Measurements from ENCODE around the gene MX2. TPM values are rescaled to one million over a fixed set of nuclear protein-coding genes. Genes with fewer than 3 reads are reported as not detected.

MX2 gene
- total and polyA plus RNA-seq, 10 of the 15 experiments (the other 5 are each of a cell fraction or from before 2014, with no cell fraction given), result 10.5 to 167 (median 46.1) TPM

DNA sequence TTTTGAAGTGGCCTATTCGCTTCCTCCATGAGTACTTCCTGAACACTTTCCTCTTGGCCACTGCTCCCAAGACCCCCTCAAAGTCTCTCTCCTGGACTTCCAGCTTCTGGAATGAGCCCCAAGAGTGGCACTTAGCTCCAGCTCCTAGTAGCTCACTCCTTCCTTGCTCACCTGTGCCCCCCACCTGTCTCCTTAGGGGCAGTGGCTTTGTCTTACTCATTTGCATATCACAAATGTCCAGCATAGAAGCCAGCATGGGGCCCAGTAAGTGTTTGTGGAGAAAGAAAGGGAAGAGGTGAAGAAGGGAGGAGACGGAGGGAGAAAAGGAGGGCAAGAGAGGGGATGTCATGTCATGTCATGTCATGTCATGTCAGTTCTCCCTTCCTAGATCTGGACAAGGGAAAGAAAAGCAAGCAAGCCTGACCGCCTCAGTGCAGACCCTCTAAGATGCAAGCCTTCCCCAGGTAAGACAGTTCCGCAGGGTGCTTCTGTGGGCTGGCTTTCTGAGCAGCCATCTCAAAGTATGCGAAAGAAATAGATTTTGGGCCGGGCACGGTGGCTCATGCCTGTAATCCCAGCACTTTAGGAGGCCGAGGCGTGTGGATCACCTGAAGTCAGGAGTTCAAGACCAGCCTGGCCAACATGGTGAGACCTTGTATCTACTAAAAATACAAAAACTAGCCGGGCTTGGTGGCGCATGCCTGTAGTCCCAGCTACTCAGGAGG lies 57.3 kb downstream of the MX2 start:
- no peaks in the 10 kb centered on the region for H4K20me1 ChIP-seq (ENCODE audit: control insufficient read depth, insufficient read depth)
- TF ChIP-seq SPI1 (IDR thresholded peaks at IDR 0.05; ENCODE audit: borderline replicate concordance, insufficient read depth, low read depth, low read length), result no peak
- TF ChIP-seq IKZF1 (conservative IDR thresholded peaks at IDR 0.05), result no peak
- no peak for TF ChIP-seq KLF5 (IDR thresholded peaks at IDR 0.05; ENCODE audit: partially characterized antibody)
- TF ChIP-seq, protein P1, sequence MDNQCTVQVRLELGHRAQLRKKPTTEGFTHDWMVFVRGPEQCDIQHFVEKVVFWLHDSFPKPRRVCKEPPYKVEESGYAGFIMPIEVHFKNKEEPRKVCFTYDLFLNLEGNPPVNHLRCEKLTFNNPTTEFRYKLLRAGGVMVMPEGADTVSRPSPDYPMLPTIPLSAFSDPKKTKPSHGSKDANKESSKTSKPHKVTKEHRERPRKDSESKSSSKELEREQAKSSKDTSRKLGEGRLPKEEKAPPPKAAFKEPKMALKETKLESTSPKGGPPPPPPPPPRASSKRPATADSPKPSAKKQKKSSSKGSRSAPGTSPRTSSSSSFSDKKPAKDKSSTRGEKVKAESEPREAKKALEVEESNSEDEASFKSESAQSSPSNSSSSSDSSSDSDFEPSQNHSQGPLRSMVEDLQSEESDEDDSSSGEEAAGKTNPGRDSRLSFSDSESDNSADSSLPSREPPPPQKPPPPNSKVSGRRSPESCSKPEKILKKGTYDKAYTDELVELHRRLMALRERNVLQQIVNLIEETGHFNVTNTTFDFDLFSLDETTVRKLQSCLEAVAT (IDR thresholded peaks at IDR 0.05), result no peak
- TF ChIP-seq CEBPB (IDR thresholded peaks at IDR 0.05; ENCODE audit: borderline replicate concordance in 1 of 2, low read depth in 2 of 2, low read length in 2 of 2), result no peak
- TF ChIP-seq BHLHE40 (IDR thresholded peaks at IDR 0.05; ENCODE audit: borderline replicate concordance in 1 of 2, low read depth in 2 of 2, low read length in 1 of 2), result no peak
- no peak for TF ChIP-seq NFXL1 (IDR thresholded peaks at IDR 0.05; ENCODE audit: borderline replicate concordance)
- TF ChIP-seq YBX1 (IDR thresholded peaks at IDR 0.05), result no peak
- TF ChIP-seq NR2C2 (IDR thresholded peaks at IDR 0.05; ENCODE audit: borderline replicate concordance, control insufficient read depth, insufficient read length, low read depth), result no peak
- TF ChIP-seq, protein P2, sequence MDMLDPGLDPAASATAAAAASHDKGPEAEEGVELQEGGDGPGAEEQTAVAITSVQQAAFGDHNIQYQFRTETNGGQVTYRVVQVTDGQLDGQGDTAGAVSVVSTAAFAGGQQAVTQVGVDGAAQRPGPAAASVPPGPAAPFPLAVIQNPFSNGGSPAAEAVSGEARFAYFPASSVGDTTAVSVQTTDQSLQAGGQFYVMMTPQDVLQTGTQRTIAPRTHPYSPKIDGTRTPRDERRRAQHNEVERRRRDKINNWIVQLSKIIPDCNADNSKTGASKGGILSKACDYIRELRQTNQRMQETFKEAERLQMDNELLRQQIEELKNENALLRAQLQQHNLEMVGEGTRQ (IDR thresholded peaks at IDR 0.05; ENCODE audit: borderline replicate concordance, low read depth, low read length), result no peak
- TF ChIP-seq, protein P3, sequence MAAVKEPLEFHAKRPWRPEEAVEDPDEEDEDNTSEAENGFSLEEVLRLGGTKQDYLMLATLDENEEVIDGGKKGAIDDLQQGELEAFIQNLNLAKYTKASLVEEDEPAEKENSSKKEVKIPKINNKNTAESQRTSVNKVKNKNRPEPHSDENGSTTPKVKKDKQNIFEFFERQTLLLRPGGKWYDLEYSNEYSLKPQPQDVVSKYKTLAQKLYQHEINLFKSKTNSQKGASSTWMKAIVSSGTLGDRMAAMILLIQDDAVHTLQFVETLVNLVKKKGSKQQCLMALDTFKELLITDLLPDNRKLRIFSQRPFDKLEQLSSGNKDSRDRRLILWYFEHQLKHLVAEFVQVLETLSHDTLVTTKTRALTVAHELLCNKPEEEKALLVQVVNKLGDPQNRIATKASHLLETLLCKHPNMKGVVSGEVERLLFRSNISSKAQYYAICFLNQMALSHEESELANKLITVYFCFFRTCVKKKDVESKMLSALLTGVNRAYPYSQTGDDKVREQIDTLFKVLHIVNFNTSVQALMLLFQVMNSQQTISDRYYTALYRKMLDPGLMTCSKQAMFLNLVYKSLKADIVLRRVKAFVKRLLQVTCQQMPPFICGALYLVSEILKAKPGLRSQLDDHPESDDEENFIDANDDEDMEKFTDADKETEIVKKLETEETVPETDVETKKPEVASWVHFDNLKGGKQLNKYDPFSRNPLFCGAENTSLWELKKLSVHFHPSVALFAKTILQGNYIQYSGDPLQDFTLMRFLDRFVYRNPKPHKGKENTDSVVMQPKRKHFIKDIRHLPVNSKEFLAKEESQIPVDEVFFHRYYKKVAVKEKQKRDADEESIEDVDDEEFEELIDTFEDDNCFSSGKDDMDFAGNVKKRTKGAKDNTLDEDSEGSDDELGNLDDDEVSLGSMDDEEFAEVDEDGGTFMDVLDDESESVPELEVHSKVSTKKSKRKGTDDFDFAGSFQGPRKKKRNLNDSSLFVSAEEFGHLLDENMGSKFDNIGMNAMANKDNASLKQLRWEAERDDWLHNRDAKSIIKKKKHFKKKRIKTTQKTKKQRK (IDR thresholded peaks at IDR 0.05; ENCODE audit: low read depth, low read length), result no peak
- no peak for TF ChIP-seq HDAC2 (IDR thresholded peaks at IDR 0.05)
- TF ChIP-seq MEF2A (IDR thresholded peaks at IDR 0.05; ENCODE audit: insufficient read depth, low read depth, low read length), result no peak
- TF ChIP-seq, protein P4, sequence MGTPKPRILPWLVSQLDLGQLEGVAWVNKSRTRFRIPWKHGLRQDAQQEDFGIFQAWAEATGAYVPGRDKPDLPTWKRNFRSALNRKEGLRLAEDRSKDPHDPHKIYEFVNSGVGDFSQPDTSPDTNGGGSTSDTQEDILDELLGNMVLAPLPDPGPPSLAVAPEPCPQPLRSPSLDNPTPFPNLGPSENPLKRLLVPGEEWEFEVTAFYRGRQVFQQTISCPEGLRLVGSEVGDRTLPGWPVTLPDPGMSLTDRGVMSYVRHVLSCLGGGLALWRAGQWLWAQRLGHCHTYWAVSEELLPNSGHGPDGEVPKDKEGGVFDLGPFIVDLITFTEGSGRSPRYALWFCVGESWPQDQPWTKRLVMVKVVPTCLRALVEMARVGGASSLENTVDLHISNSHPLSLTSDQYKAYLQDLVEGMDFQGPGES (IDR thresholded peaks at IDR 0.05), result no peak
- no peak for TF ChIP-seq SP1 (IDR thresholded peaks at IDR 0.05; ENCODE audit: low read depth, low read length)
- no peak for TF ChIP-seq WRNIP1 (IDR thresholded peaks at IDR 0.05; ENCODE audit: borderline replicate concordance, low read depth, low read length)
- no peak overlapping the region for H3K9ac ChIP-seq (ENCODE audit: control insufficient read depth, insufficient read depth, low read length)
- H3K27ac ChIP-seq (ENCODE audit: control insufficient read depth, insufficient read depth), result no peak overlapping the region
- intact Hi-C loops (cut with micrococcal nuclease; ENCODE audit: unreplicated experiment) (no loop called here), in situ Hi-C loops (cut with MboI) (no loop called here)
- no peaks in the 10 kb centered on the region; the same call in 1 of the 2 replicates for H3K79me2 ChIP-seq (ENCODE audit: control insufficient read depth, insufficient read depth, low read length)
- ATAC-seq (no peak), DNase-seq (ENCODE audit: low read depth, low spot score) (no peak), FAIRE-seq (no peak)
- no TSS peak for BruUV-seq (replicated peaks)
- ChIA-PET SMC1A (ENCODE audit: uncharacterized antibody, unreplicated experiment) (interaction anchor here (1.0 to 3.0 kb wide), 5 partner anchors 12 to 136 kb away, joined by 3 to 10 read pairs (median 5); no protein-coding TSS in a partner anchor), POLR2A (interaction anchor here (2.0 to 2.1 kb wide), 2 partner anchors 7 to 49 kb away, joined by 7 to 9 read pairs; partner anchors contain the start of gene MX1), RAD21 (ENCODE audit: unreplicated experiment) (interaction anchor here (0.6 to 1.7 kb wide), 6 partner anchors 43 to 806 kb away, joined by 3 to 10 read pairs (median 4); no protein-coding TSS in a partner anchor), CTCF (interaction anchor here (0.7 to 2.1 kb wide), 8 partner anchors 10 to 136 kb away, joined by 3 to 9 read pairs (median 4); no protein-coding TSS in a partner anchor)
- H3K4me2 ChIP-seq (ENCODE audit: control insufficient read depth, insufficient read depth), result no peak overlapping the region
- H3K4me3 ChIP-seq, result no peak overlapping the region
- H3K9me3 ChIP-seq (replicated peaks; ENCODE audit: control insufficient read depth, insufficient read depth, low read length), result no peaks in the 10 kb centered on the region; the same call in 2 of the 3 replicates
- H3K4me1 ChIP-seq (ENCODE audit: control insufficient read depth, insufficient read depth, low read length), result peaks cover 16% of the 10 kb centered on the region
- no peaks in the 10 kb centered on the region for H3K36me3 ChIP-seq (ENCODE audit: control insufficient read depth in 2 of 2, insufficient read depth in 2 of 2, low read length in 1 of 2)
- whole genome bisulfite sequencing (ENCODE audit: insufficient coverage, insufficient replicate concordance, low lambda C conversion rate, missing lambda C conversion rate), result 92% methylated on average over 11 of the region's 11 CpGs
- H2AFZ ChIP-seq (ENCODE audit: control insufficient read depth, low read depth, low read length), result no peak overlapping the region
- H3K27me3 ChIP-seq (replicated peaks in 1 of 2; ENCODE audit: control insufficient read depth in 2 of 2, insufficient read depth in 2 of 2, low read length in 1 of 2), result no peaks in the 10 kb centered on the region

All from GM12878 (cell line).